ENCODE measurements around the gene ACP1.

Gene ACP1

GRCh38 chr2:264493-265468, at the start of gene ACP1:
Gene ACP1 (plus strand): TSS chr2:264947. CDS start chr2:264965, 18 bp downstream.
- H3K9me3 ChIP-seq (ENCODE audit: control insufficient read depth, insufficient read depth, low read length), result no peaks in the 10 kb centered on the region
- WGBS (ENCODE audit: insufficient coverage, insufficient read length), result no CpG with 5 or more reads among the region's 73 CpGs
- H3K4me1 ChIP-seq (ENCODE audit: control insufficient read depth, insufficient read depth, low read length), result 0 out of 2 replicates have a peak, but pooled peaks cover 2% of the 10 kb centered on the region
- no peaks in the 10 kb centered on the region for H3K27me3 ChIP-seq (ENCODE audit: control insufficient read depth, insufficient read depth, low read length)
- peak within 1 kb of the TSS; percentile 94 for H3K4me3 ChIP-seq (ENCODE audit: low read length)
- no peaks in the 10 kb centered on the region for H3K36me3 ChIP-seq (ENCODE audit: control insufficient read depth, insufficient read depth, low read length)
- no peak within 1 kb of the TSS for H3K27ac ChIP-seq (ENCODE audit: low read length)
- peak; percentile 94 for DNase-seq (ENCODE audit: low read depth, low spot score)

GRCh38 chr2:216068-216467, 48.7 kb upstream of the ACP1 start:
- DNase-seq (ENCODE audit: low read depth, low spot score), result no peak
- peaks cover 1% of the 10 kb centered on the region; the same call in 1 of the 2 replicates for H3K9me3 ChIP-seq (ENCODE audit: control insufficient read depth, insufficient read depth, low read length)
- no peak overlapping the region for H3K27ac ChIP-seq (ENCODE audit: low read length)
- H3K4me3 ChIP-seq (ENCODE audit: low read length), result no peak overlapping the region
- no peaks in the 10 kb centered on the region for H3K4me1 ChIP-seq (ENCODE audit: control insufficient read depth, insufficient read depth, low read length)
- H3K27me3 ChIP-seq (ENCODE audit: control insufficient read depth, insufficient read depth, low read length), result no peaks in the 10 kb centered on the region
- WGBS (ENCODE audit: insufficient coverage, insufficient read length), result no CpG with 5 or more reads among the region's 3 CpGs
- no peaks in the 10 kb centered on the region for H3K36me3 ChIP-seq (ENCODE audit: control insufficient read depth, insufficient read depth, low read length)

GRCh38 chr2:223451-223850, 41.3 kb upstream of the ACP1 start:
- Histone ChIP-seq H3K4me3 (ENCODE audit: low read length) (no peak overlapping the region), H3K27ac (ENCODE audit: low read length) (no peak overlapping the region), H3K4me1 (ENCODE audit: control insufficient read depth, insufficient read depth, low read length) (no peaks in the 10 kb centered on the region), H3K9me3 (ENCODE audit: control insufficient read depth, insufficient read depth, low read length) (no peaks in the 10 kb centered on the region), H3K36me3 (ENCODE audit: control insufficient read depth, insufficient read depth, low read length) (no peaks in the 10 kb centered on the region; the same call in 1 of the 2 replicates), H3K27me3 (ENCODE audit: control insufficient read depth, insufficient read depth, low read length) (no peaks in the 10 kb centered on the region)
- WGBS (ENCODE audit: insufficient coverage, insufficient read length), result no CpG with 5 or more reads among the region's 4 CpGs
- DNase-seq (ENCODE audit: low read depth, low spot score), result no peak

GRCh38 chr2:223971-224760, 40.6 kb upstream of the ACP1 start:
- H3K9me3 ChIP-seq (ENCODE audit: control insufficient read depth, insufficient read depth, low read length), result no peaks in the 10 kb centered on the region
- no peaks in the 10 kb centered on the region for H3K27me3 ChIP-seq (ENCODE audit: control insufficient read depth, insufficient read depth, low read length)
- H3K4me1 ChIP-seq (ENCODE audit: control insufficient read depth, insufficient read depth, low read length), result no peaks in the 10 kb centered on the region
- no peak overlapping the region for H3K27ac ChIP-seq (ENCODE audit: low read length)
- no peak overlapping the region for H3K4me3 ChIP-seq (ENCODE audit: low read length)
- DNase-seq (ENCODE audit: low read depth, low spot score), result no peak
- WGBS (ENCODE audit: insufficient coverage, insufficient read length), result no CpG with 5 or more reads among the region's 6 CpGs
- H3K36me3 ChIP-seq (ENCODE audit: control insufficient read depth, insufficient read depth, low read length), result no peaks in the 10 kb centered on the region; the same call in 1 of the 2 replicates

- Histone ChIP-seq H3K9me3 (ENCODE audit: control insufficient read depth, insufficient read depth, low read length) (no peaks in the 10 kb centered on the region), H3K27me3 (ENCODE audit: control insufficient read depth, insufficient read depth, low read length) (no peaks in the 10 kb centered on the region), H3K27ac (ENCODE audit: low read length) (no peak overlapping the region), H3K4me1 (ENCODE audit: control insufficient read depth, insufficient read depth, low read length) (no peaks in the 10 kb centered on the region), H3K36me3 (ENCODE audit: control insufficient read depth, insufficient read depth, low read length) (no peaks in the 10 kb centered on the region; the same call in 1 of the 2 replicates), H3K4me3 (ENCODE audit: low read length) (no peak overlapping the region)
- WGBS (ENCODE audit: insufficient coverage, insufficient read length), result no CpG with 5 or more reads among the region's 9 CpGs
- no peak for DNase-seq (ENCODE audit: low read depth, low spot score)
Observed at GRCh38 chr2:228115-228514, 36.6 kb upstream of the ACP1 start.

- H3K4me1 ChIP-seq (ENCODE audit: control insufficient read depth, insufficient read depth, low read length), result no peaks in the 10 kb centered on the region
- no peaks in the 10 kb centered on the region; the same call in 1 of the 2 replicates for H3K36me3 ChIP-seq (ENCODE audit: control insufficient read depth, insufficient read depth, low read length)
- H3K4me3 ChIP-seq (ENCODE audit: low read length), result no peak overlapping the region
- WGBS (ENCODE audit: insufficient coverage, insufficient read length), result no CpG with 5 or more reads among the region's 8 CpGs
- no peaks in the 10 kb centered on the region for H3K27me3 ChIP-seq (ENCODE audit: control insufficient read depth, insufficient read depth, low read length)
- H3K27ac ChIP-seq (ENCODE audit: low read length), result no peak overlapping the region
- H3K9me3 ChIP-seq (ENCODE audit: control insufficient read depth, insufficient read depth, low read length), result no peaks in the 10 kb centered on the region
- no peak for DNase-seq (ENCODE audit: low read depth, low spot score)
Observed at GRCh38 chr2:228518-229278, 36.0 kb upstream of the ACP1 start.

GRCh38 chr2:231521-232185, 33.1 kb upstream of the ACP1 start:
- no peaks in the 10 kb centered on the region for H3K4me1 ChIP-seq (ENCODE audit: control insufficient read depth, insufficient read depth, low read length)
- no CpG with 5 or more reads among the region's 9 CpGs for WGBS (ENCODE audit: insufficient coverage, insufficient read length)
- DNase-seq (ENCODE audit: low read depth, low spot score), result no peak

GRCh38 chr2:233030-233429, 31.7 kb upstream of the ACP1 start:
- no peaks in the 10 kb centered on the region for H3K27me3 ChIP-seq (ENCODE audit: control insufficient read depth, insufficient read depth, low read length)
- no CpG with 5 or more reads among the region's 7 CpGs for WGBS (ENCODE audit: insufficient coverage, insufficient read length)
- H3K36me3 ChIP-seq (ENCODE audit: control insufficient read depth, insufficient read depth, low read length), result no peaks in the 10 kb centered on the region
- peak; percentile 41 for DNase-seq (ENCODE audit: low read depth, low spot score)
- no peaks in the 10 kb centered on the region for H3K4me1 ChIP-seq (ENCODE audit: control insufficient read depth, insufficient read depth, low read length)
- H3K4me3 ChIP-seq (ENCODE audit: low read length), result no peak overlapping the region
- no peaks in the 10 kb centered on the region for H3K9me3 ChIP-seq (ENCODE audit: control insufficient read depth, insufficient read depth, low read length)
- H3K27ac ChIP-seq (ENCODE audit: low read length), result no peak overlapping the region

More at GRCh38 chr2:231521-232185, 33.1 kb upstream of the ACP1 start:
- H3K9me3 ChIP-seq (ENCODE audit: control insufficient read depth, insufficient read depth, low read length), result no peaks in the 10 kb centered on the region
- H3K36me3 ChIP-seq (ENCODE audit: control insufficient read depth, insufficient read depth, low read length), result no peaks in the 10 kb centered on the region; the same call in 1 of the 2 replicates
- no peak overlapping the region for H3K4me3 ChIP-seq (ENCODE audit: low read length)
- no peaks in the 10 kb centered on the region for H3K27me3 ChIP-seq (ENCODE audit: control insufficient read depth, insufficient read depth, low read length)
- H3K27ac ChIP-seq (ENCODE audit: low read length), result no peak overlapping the region

GRCh38 chr2:234421-234820, 30.3 kb upstream of the ACP1 start:
- Histone ChIP-seq H3K4me3 (ENCODE audit: low read length) (no peak overlapping the region), H3K36me3 (ENCODE audit: control insufficient read depth, insufficient read depth, low read length) (no peaks in the 10 kb centered on the region), H3K27ac (ENCODE audit: low read length) (no peak overlapping the region), H3K9me3 (ENCODE audit: control insufficient read depth, insufficient read depth, low read length) (no peaks in the 10 kb centered on the region), H3K4me1 (ENCODE audit: control insufficient read depth, insufficient read depth, low read length) (no peaks in the 10 kb centered on the region), H3K27me3 (ENCODE audit: control insufficient read depth, insufficient read depth, low read length) (no peaks in the 10 kb centered on the region)
- no CpG with 5 or more reads among the region's 4 CpGs for WGBS (ENCODE audit: insufficient coverage, insufficient read length)
- no peak for DNase-seq (ENCODE audit: low read depth, low spot score)

All from iPS DF 6.9 (cell line).